ENCODE data around the gene EGFL6. TPM values are rescaled to one million over a fixed set of nuclear protein-coding genes. Genes with fewer than 3 reads are reported as not detected.

Gene EGFL6
- total and polyA plus RNA-seq, 10 of the 15 experiments (the other 5 are each of a cell fraction or from before 2014, with no cell fraction given): 0.03 TPM; not detected in 9

- TF ChIP-seq ZNF687 (IDR thresholded peaks at IDR 0.05) (no peak), CHD2 (IDR thresholded peaks at IDR 0.05; ENCODE audit: borderline replicate concordance, low read depth, low read length) (no peak), WRNIP1 (IDR thresholded peaks at IDR 0.05; ENCODE audit: borderline replicate concordance, low read depth, low read length) (no peak)
Measured at GRCh38 chrX:13607331-13607995, 38.1 kb downstream of the EGFL6 start (continued).

- no peak overlapping the region for H3K4me3 ChIP-seq
- SMC1A ChIA-PET (ENCODE audit: uncharacterized antibody, unreplicated experiment): interaction anchor here (1.4 kb wide), 1 partner anchor 100 kb away, joined by 3 read pairs; no protein-coding TSS in a partner anchor
- no peak for ATAC-seq
- no peak overlapping the region for H3K9ac ChIP-seq (ENCODE audit: control insufficient read depth, insufficient read depth, low read length)
- no peaks in the 10 kb centered on the region for H3K36me3 ChIP-seq (ENCODE audit: control insufficient read depth in 2 of 2, insufficient read depth in 2 of 2, low read length in 1 of 2)
- no peaks in the 10 kb centered on the region; a peak in 1 of 4 replicates for H3K27me3 ChIP-seq (replicated peaks in 1 of 2; ENCODE audit: control insufficient read depth in 2 of 2, insufficient read depth in 2 of 2, low read length in 1 of 2)
- FAIRE-seq: no peak
- no peaks in the 10 kb centered on the region for H3K79me2 ChIP-seq (ENCODE audit: control insufficient read depth, insufficient read depth, low read length)
- CTCF ChIA-PET: interaction anchor here (1.2 kb wide), 1 partner anchor 9 kb away, joined by 3 read pairs; no protein-coding TSS in a partner anchor
- POLR2A ChIA-PET: no interaction called here
- H2AFZ ChIP-seq (ENCODE audit: control insufficient read depth, low read depth, low read length): no peak overlapping the region
- DNase-seq (ENCODE audit: low read depth, low spot score): no peak
- H3K27ac ChIP-seq (ENCODE audit: control insufficient read depth, insufficient read depth): no peak overlapping the region
- 0% methylated on average over 2 of the region's 2 CpGs for WGBS (ENCODE audit: insufficient coverage, insufficient replicate concordance, low lambda C conversion rate, missing lambda C conversion rate)
- in situ Hi-C loops (cut with MboI): no loop called here
- H3K4me1 ChIP-seq (ENCODE audit: control insufficient read depth, insufficient read depth, low read length): no peaks in the 10 kb centered on the region
- RAD21 ChIA-PET (ENCODE audit: unreplicated experiment): no interaction called here
- H3K4me2 ChIP-seq (ENCODE audit: control insufficient read depth, insufficient read depth): no peak overlapping the region
- BruUV-seq (replicated peaks): no TSS peak
- H4K20me1 ChIP-seq (ENCODE audit: control insufficient read depth, insufficient read depth): no peaks in the 10 kb centered on the region
- intact Hi-C loops (cut with micrococcal nuclease; ENCODE audit: unreplicated experiment): no loop called here
- TF ChIP-seq ZBED1 (IDR thresholded peaks at IDR 0.05; ENCODE audit: borderline replicate concordance): no peak
- TF ChIP-seq ZNF687 (IDR thresholded peaks at IDR 0.05): no peak
- no peak for TF ChIP-seq RELA (IDR thresholded peaks at IDR 0.05; ENCODE audit: borderline replicate concordance, partially characterized antibody)
- no peak for TF ChIP-seq FOXM1 (IDR thresholded peaks at IDR 0.05; ENCODE audit: low read depth, low read length)
- no peak for TF ChIP-seq STAT3 (IDR thresholded peaks at IDR 0.05; ENCODE audit: low read depth, low read length)
- no peak for TF ChIP-seq ZZZ3 (IDR thresholded peaks at IDR 0.05; ENCODE audit: control insufficient read depth, insufficient read length, low read depth)
- no peaks in the 10 kb centered on the region for H3K9me3 ChIP-seq (replicated peaks; ENCODE audit: control insufficient read depth, insufficient read depth, low read length)
Measured at GRCh38 chrX:13607996-13608365, 38.6 kb downstream of the EGFL6 start.
